ENCODE data around the gene SYP.

The SYP gene

DNA sequence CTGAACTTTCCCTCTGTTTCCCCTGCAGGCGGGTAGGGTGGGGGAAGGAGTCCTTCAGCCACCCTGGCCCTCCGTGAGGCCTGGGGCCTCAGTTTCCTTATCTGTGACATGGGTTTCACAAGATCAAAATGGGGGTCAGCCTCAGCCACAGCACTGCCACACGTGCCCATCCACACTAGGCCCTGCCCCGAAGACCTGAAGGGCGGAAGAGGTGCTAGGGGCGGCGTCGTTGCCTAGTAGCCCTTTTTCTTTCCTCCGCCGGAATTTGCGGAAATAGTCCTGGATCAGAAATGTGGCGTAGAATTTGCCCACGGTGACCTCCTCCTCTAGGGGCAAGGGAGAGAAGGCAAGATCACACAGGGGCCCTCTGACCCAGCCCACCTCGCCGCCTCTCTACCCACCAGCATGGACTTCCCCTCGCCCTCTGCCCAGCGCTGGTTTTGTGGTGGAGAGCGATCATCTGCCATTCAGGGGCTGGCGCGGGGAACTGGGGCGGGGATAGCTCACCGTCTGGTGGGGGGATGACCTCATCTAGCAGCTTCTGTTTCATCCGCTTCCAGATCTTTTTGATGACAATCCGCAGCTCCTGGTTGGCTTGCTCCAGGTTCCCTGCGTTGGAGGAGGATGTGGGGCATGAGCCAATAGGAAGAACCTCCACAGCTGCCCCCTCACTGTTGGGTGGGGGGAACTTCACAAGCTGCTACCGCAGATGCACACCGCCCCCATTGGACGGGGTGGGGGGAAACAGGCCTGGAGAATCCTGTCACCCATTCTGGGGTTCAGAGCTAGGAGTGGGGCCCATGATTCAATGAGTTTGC lies 9.7 kb upstream of the SYP start:
- Histone ChIP-seq H3K4me1 (ENCODE audit: low read length) (peaks cover 7% of the 10 kb centered on the region), H3K27me3 (ENCODE audit: low read depth, low read length) (no peaks in the 10 kb centered on the region), H3K4me3 (ENCODE audit: low read length) (no peak overlapping the region), H4K20me1 (ENCODE audit: insufficient read depth, low read length) (no peaks in the 10 kb centered on the region), H3K27ac (ENCODE audit: low read length) (no peak overlapping the region), H3K4me2 (ENCODE audit: low read length) (no peak overlapping the region), H3K9ac (ENCODE audit: low read length) (no peak overlapping the region), H3K36me3 (replicated peaks; ENCODE audit: low read depth, low read length) (no peaks in the 10 kb centered on the region), H3K9me3 (ENCODE audit: insufficient read depth, low read length) (no peaks in the 10 kb centered on the region), H3K79me2 (ENCODE audit: low read length) (no peaks in the 10 kb centered on the region), H2AFZ (ENCODE audit: low read depth, low read length) (no peak overlapping the region)
- TF ChIP-seq EZH2phosphoT487 (IDR thresholded peaks at IDR 0.05; ENCODE audit: low read depth), result no peak
- TF ChIP-seq, protein P1, sequence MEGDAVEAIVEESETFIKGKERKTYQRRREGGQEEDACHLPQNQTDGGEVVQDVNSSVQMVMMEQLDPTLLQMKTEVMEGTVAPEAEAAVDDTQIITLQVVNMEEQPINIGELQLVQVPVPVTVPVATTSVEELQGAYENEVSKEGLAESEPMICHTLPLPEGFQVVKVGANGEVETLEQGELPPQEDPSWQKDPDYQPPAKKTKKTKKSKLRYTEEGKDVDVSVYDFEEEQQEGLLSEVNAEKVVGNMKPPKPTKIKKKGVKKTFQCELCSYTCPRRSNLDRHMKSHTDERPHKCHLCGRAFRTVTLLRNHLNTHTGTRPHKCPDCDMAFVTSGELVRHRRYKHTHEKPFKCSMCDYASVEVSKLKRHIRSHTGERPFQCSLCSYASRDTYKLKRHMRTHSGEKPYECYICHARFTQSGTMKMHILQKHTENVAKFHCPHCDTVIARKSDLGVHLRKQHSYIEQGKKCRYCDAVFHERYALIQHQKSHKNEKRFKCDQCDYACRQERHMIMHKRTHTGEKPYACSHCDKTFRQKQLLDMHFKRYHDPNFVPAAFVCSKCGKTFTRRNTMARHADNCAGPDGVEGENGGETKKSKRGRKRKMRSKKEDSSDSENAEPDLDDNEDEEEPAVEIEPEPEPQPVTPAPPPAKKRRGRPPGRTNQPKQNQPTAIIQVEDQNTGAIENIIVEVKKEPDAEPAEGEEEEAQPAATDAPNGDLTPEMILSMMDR (IDR thresholded peaks at IDR 0.05; ENCODE audit: low read depth, low read length), result no peak

- H2AFZ ChIP-seq (ENCODE audit: low read depth, low read length), result no peak overlapping the region
- no peaks in the 10 kb centered on the region for H3K9me3 ChIP-seq (ENCODE audit: insufficient read depth, low read length)
- H3K27ac ChIP-seq (ENCODE audit: low read length), result no peak overlapping the region
- no peak overlapping the region for H3K4me2 ChIP-seq (ENCODE audit: low read length)
- no peak overlapping the region for H3K4me3 ChIP-seq (ENCODE audit: low read length)
- peaks cover 7% of the 10 kb centered on the region for H3K4me1 ChIP-seq (ENCODE audit: low read length)
- TF ChIP-seq, protein P1 (IDR thresholded peaks at IDR 0.05; ENCODE audit: low read depth, low read length), result no peak
- TF ChIP-seq EZH2phosphoT487 (IDR thresholded peaks at IDR 0.05; ENCODE audit: low read depth), result no peak
- H3K9ac ChIP-seq (ENCODE audit: low read length), result no peak overlapping the region
- H3K27me3 ChIP-seq (ENCODE audit: low read depth, low read length), result no peaks in the 10 kb centered on the region
- no peaks in the 10 kb centered on the region for H3K79me2 ChIP-seq (ENCODE audit: low read length)
- H4K20me1 ChIP-seq (ENCODE audit: insufficient read depth, low read length), result no peaks in the 10 kb centered on the region
- no peaks in the 10 kb centered on the region for H3K36me3 ChIP-seq (replicated peaks; ENCODE audit: low read depth, low read length)
Measured at GRCh38 chrX:49208399-49208798, 8.4 kb upstream of the SYP start.

DNA sequence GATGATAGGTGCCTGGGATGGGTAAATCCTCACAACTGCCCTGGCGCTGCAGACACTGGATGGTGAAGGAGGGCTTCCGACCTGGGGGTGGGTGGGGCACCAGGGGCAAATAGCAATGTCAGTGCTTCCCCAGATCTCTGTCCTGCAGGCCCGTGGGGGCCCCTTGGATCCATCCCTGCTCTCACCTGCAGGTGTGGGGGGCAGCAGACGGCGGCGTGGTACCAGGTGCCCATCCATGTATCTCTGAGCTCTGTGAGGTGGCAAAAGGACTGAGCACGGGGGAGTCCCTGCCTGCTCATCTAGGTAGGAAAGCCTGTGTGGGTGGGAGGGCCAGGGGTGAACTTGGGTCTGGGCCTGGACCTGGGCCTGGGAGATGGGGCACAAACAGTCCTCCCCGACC lies 6.5 kb upstream of the SYP start:
- Histone ChIP-seq H3K36me3 (replicated peaks; ENCODE audit: low read depth, low read length) (no peaks in the 10 kb centered on the region), H3K4me3 (ENCODE audit: low read length) (no peak overlapping the region), H2AFZ (ENCODE audit: low read depth, low read length) (no peak overlapping the region), H3K4me2 (ENCODE audit: low read length) (no peak overlapping the region), H3K79me2 (ENCODE audit: low read length) (no peaks in the 10 kb centered on the region), H3K9ac (ENCODE audit: low read length) (no peak overlapping the region), H3K4me1 (ENCODE audit: low read length) (peaks cover 7% of the 10 kb centered on the region), H3K27ac (ENCODE audit: low read length) (no peak overlapping the region), H3K27me3 (ENCODE audit: low read depth, low read length) (no peaks in the 10 kb centered on the region), H4K20me1 (ENCODE audit: insufficient read depth, low read length) (no peaks in the 10 kb centered on the region), H3K9me3 (ENCODE audit: insufficient read depth, low read length) (no peaks in the 10 kb centered on the region)
- TF ChIP-seq, protein P1 (IDR thresholded peaks at IDR 0.05; ENCODE audit: low read depth, low read length), result no peak
- no peak for TF ChIP-seq EZH2phosphoT487 (IDR thresholded peaks at IDR 0.05; ENCODE audit: low read depth)

DNA sequence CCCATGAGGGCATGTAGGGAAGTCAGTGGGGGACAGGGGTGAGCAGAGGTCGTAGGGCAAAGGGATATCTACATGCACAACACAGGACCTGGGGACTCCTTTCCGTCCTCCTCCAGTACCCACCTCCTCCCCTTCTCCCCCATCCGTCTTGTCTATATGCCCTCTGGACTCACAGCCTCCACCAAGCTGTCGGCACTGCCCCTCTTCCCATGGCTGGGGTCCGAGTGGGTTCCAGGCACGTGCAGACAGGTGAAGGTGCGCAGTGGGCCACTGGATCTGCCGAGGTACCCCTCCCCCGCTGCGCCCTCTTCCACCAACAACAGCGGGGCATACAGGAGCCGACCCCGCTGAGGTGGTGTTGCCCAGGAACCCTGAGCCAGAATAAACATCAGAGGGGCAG lies 5.5 kb upstream of the SYP start:
- no peak for TF ChIP-seq EZH2phosphoT487 (IDR thresholded peaks at IDR 0.05; ENCODE audit: low read depth)
- TF ChIP-seq, protein P1 (IDR thresholded peaks at IDR 0.05; ENCODE audit: low read depth, low read length), result no peak
- peaks cover 12% of the 10 kb centered on the region for H3K4me1 ChIP-seq (ENCODE audit: low read length)
- no peaks in the 10 kb centered on the region for H3K9me3 ChIP-seq (ENCODE audit: insufficient read depth, low read length)
- no peaks in the 10 kb centered on the region for H3K79me2 ChIP-seq (ENCODE audit: low read length)
- H3K27me3 ChIP-seq (ENCODE audit: low read depth, low read length), result no peaks in the 10 kb centered on the region
- no peak overlapping the region for H3K4me3 ChIP-seq (ENCODE audit: low read length)
- H4K20me1 ChIP-seq (ENCODE audit: insufficient read depth, low read length), result no peaks in the 10 kb centered on the region
- H3K4me2 ChIP-seq (ENCODE audit: low read length), result no peak overlapping the region
- H3K36me3 ChIP-seq (replicated peaks; ENCODE audit: low read depth, low read length), result no peaks in the 10 kb centered on the region
- no peak overlapping the region for H2AFZ ChIP-seq (ENCODE audit: low read depth, low read length)
- H3K9ac ChIP-seq (ENCODE audit: low read length), result no peak overlapping the region
- no peak overlapping the region for H3K27ac ChIP-seq (ENCODE audit: low read length)
